TTC549 (cell line): ENCODE results near the gene CELA2B.
A peak's percentile ranks its signal among the peaks of the same experiment; 100 is the strongest.

ENCODE experiments used
- FAIRE-seq: peaks from 2 replicates; lab custom pipeline; 2012; peaks lifted over from hg19 to GRCh38; lab: Jason Lieb, UNC

CELA2B gene

DNA sequence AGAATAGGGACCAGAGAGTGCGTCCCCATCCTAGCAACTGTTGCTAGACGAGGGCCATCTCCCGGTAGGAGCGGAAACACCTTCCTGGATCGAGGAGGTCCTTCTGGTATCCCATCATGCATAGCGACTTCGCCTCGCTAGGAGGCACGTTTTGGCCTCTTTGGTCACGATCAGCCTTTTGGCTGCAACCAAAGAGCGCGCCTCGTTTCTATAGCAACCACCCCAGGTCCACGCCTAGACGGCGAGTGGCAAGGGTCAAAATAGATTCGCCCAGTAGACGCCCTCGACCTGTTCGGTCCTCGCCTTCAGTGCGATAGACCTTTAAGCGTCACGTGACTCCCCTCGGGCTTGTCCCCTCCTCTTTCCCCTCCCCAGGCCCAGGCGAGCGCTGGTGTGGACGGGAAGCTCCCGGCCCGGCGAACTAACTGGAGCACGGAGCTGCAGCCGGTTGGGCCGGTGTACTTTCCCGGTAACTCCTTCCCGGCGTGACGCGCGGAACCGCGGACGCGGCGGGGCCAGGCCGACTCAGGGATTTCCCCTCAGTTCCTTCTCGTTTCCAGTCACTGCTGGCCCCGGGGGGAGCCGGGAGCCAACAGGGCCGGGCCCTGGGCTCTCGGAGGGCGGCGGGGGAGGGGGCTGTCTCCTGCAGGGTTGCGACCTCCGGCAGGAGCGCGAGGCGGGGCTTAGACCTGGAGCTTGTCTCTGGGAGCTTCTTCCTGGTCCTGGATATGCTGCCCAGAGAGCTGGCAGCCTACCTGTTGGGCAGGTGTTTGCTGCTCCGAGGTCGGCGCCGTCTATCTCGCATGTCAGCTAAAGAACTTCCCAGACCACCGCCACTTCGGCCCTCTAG, 50.8 kb downstream of the CELA2B start, which contains the start of gene DNAJC16:
DNAJC16 (plus strand) TSS at position 359 of the 850 bp plus-strand sequence. CDS start 2,258 bp downstream, outside the sequence.
- peak; percentile 97 for FAIRE-seq

DNA sequence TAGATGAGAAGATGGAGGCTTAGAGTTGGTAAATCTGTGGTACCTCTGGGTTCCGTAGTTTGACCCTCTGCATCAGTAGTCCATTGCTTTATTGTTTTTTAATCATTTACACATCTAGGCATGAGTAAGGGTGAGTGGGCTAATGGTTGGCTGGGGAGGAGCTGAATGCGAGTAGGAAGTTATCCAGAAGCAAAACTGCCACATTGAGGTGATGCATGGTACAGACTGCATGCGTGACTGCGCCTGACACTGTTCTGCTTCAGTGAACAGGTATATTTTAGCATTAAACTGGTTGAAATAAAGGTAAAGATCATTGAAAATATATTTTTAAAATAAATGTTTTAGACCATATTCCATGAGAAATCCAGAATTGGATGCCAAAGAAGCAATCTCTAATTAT, 55.1 kb downstream of the CELA2B start:
- no peak for FAIRE-seq

DNA sequence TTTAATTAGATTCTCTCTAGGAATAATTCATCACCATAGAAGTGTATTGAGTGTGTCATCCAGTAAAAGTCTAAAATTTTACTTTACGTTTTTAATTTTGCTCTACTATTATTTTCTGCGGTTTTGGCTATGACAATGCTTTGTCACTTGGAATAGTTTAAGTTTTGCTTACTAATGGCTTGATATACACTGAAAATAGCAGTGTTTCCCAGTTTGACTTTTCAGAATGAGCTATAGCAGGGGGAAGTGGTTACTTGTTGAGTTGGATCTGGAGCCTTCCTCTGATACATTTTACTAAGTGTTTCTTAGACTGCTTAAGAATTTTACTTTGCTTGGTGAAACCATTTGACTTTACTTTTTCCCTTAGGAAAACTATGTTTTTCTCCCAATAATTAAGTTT, 55.8 kb downstream of the CELA2B start:
- no peak for FAIRE-seq

DNA sequence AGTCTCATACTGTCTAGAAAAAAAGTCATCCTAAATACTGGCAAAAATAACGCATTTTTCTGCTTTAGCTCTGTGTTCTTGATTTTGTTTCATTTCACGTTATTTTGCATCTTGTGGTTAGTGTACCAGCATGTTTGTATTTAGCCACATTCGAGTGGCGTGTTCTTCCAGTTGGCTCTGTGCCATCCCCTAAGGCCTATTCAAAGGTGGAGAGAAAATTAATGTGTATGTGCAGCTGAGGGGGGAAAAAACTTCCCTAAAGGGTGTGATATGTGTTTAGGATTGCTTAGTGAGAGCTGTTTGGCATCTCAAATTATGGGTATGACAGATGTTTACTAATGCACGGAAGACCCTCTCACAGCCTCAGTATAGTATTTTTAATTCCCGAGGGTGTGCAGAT, 62.9 kb downstream of the CELA2B start:
- no peak for FAIRE-seq

DNA sequence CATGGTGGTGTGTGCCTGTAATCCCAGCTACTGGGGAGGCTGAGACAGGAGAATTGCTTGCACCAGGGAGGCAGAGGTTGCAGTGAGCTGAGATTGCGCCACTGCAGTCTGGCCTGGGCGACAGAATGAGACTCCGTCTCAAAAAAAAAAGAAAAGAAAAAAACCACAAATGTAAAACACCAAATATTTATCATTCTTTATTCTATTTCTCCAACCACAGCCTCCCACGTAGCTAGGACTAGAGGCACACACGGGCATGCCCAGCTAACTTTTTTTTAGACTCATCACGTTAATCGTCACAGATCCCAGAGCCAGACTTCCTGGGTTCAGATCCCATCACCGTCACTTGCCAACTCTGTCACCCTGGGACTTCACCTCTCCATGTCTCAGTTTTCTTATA, 64.3 kb downstream of the CELA2B start:
- FAIRE-seq: no peak
